T-cell (primary cell): ENCODE results near the gene CTDSPL. TPM values are rescaled to one million over a fixed set of nuclear protein-coding genes. Genes with fewer than 3 reads are reported as not detected.

Source experiments
- ATAC-seq, 4 experiments: fragments of 200-7000 bp in 3 of 4; fragments of 150-1000 bp in 1 of 4; cut with Tn5 transposase; replicated peaks in 1 of 4; 1 replicate in 3 of 4; 2 replicates in 1 of 4; pipeline ENCODE4 v1.10.0; 2021; ENCODE audit warnings: moderate library complexity in 3 of 4, mild to moderate bottlenecking in 2 of 4, moderate number of reproducible peaks in 1 of 4
- CTCF ChIA-PET, 2 donors: fragments of 300-600 bp; sonication (Branson Sonifier 250); formaldehyde crosslinking; loops; one replicate each; lab custom pipeline; 2022; ENCODE audit warnings: antibody characterized with exemption in 2 of 2; lab: Charles Lee
- POLR2A ChIA-PET, 2 donors: fragments of 300-600 bp; sonication (Branson Sonifier 250); formaldehyde crosslinking; loops; one replicate each; lab custom pipeline; 2022; ENCODE audit warnings: antibody characterized with exemption in 2 of 2; lab: Charles Lee
- DNase-seq, 35 experiments: peaks; one replicate each; pipeline versions ENCODE4 v3.0.0 to v3.0.0-alpha.2; 2013 to 2023
- H3K27ac ChIP-seq: one replicate; pipeline ENCODE4 v1.5.1; 2013; ENCODE audit warnings: low read length
- H3K27me3 ChIP-seq, 2 experiments: replicated peaks in 1 of 2; 1 replicate in 1 of 2; 2 replicates in 1 of 2; pipeline versions ENCODE4 v1.6.1 to v1.7.0; 2013; ENCODE audit warnings: low read length in 1 of 2, mixed read lengths in 1 of 2; ENCODE audit not compliant: control insufficient read depth in 2 of 2, insufficient read depth in 2 of 2; ENCODE audit errors: extremely low read depth in 1 of 2
- H3K36me3 ChIP-seq, 2 donors: 1 replicate in 1 of 2; 2 replicates in 1 of 2; pipeline versions ENCODE4 v1.6.1 to v1.7.0; 2013; ENCODE audit warnings: low read length in 1 of 2; ENCODE audit not compliant: control insufficient read depth in 2 of 2, insufficient read depth in 1 of 2; ENCODE audit errors: extremely low read depth in 1 of 2
- H3K4me1 ChIP-seq, 2 experiments: 1 replicate in 1 of 2; 2 replicates in 1 of 2; pipeline versions ENCODE4 v1.6.1 to v1.7.0; 2013; ENCODE audit warnings: low read length in 2 of 2, mixed read lengths in 1 of 2; ENCODE audit not compliant: insufficient read depth in 2 of 2, control insufficient read depth in 1 of 2; ENCODE audit errors: extremely low read depth in 1 of 2
- H3K4me3 ChIP-seq, 2 donors: 1 replicate in 1 of 2; 2 replicates in 1 of 2; pipeline versions ENCODE4 v1.5.1 to v1.7.0; 2013; ENCODE audit warnings: mild to moderate bottlenecking in 2 of 2, low read length in 1 of 2, moderate library complexity in 1 of 2; ENCODE audit not compliant: control insufficient read depth in 1 of 2; ENCODE audit errors: extremely low read depth in 1 of 2
- H3K9me3 ChIP-seq: 2 replicates; pipeline ENCODE4 v1.7.0; 2013
- H3K27ac Mint-ChIP-seq, 2 donors: one replicate each; pipeline ENCODE4 v1.8.0; 2020 to 2021; ENCODE audit warnings: mild to moderate bottlenecking in 2 of 2, mixed read lengths in 2 of 2
- H3K27me3 Mint-ChIP-seq, 2 donors: one replicate each; pipeline ENCODE4 v1.8.0; 2021 to 2022; ENCODE audit warnings: mixed read lengths in 2 of 2
- H3K36me3 Mint-ChIP-seq: one replicate; pipeline ENCODE4 v1.8.0; 2021; ENCODE audit warnings: mixed read lengths
- H3K4me1 Mint-ChIP-seq, 3 donors: one replicate each; pipeline ENCODE4 v1.8.0; 2020 to 2022; ENCODE audit warnings: mixed read lengths in 3 of 3, mild to moderate bottlenecking in 1 of 3
- H3K4me3 Mint-ChIP-seq, 3 donors: one replicate each; pipeline ENCODE4 v1.8.0; 2020 to 2022; ENCODE audit warnings: mild to moderate bottlenecking in 3 of 3, mixed read lengths in 3 of 3, moderate library complexity in 3 of 3
- H3K9me3 Mint-ChIP-seq, 3 donors: one replicate each; pipeline ENCODE4 v1.8.0; 2020 to 2022; ENCODE audit warnings: mixed read lengths in 3 of 3
- WGBS: methylation state at CpG from one replicate; pipeline ENCODE4 v1.1.5; 2013; ENCODE audit warnings: missing lambda C conversion rate; ENCODE audit not compliant: insufficient coverage; 5-methylcytosine and 5-hydroxymethylcytosine counted together
- total RNA-seq, 35 experiments: library from RNA in 6 of 35; stranded (reverse) in 6 of 35; fragments of 120-200 nt in 1 of 35; gene quantifications; one replicate each; pipeline versions ENCODE4 v1.2.1 to v1.2.4 and lab custom pipeline; 2013 to 2026

CTDSPL gene
- total RNA-seq, 5 donors from 2014 or later (not counting 1 experiment from before 2014, with no cell fraction given): 0.54 to 2.5 (median 2.0) TPM

GRCh38 chr3:37882711-37883110, 21.0 kb downstream of the CTDSPL start:
- Histone ChIP-seq H3K4me1 (no peaks in the 10 kb centered on the region), H3K9me3 (no peaks in the 10 kb centered on the region), H3K27ac (no peak overlapping the region), H3K4me3 (no peak overlapping the region), H3K27me3 (peaks cover 0 to 3% of the 10 kb centered on the region in 2 experiments), H3K36me3 (no peaks in the 10 kb centered on the region)
- no peaks in the 10 kb centered on the region for H3K36me3 Mint-ChIP-seq
- H3K4me3 Mint-ChIP-seq: no peak overlapping the region
- H3K27me3 Mint-ChIP-seq: no peaks in the 10 kb centered on the region
- no peak overlapping the region for H3K27ac Mint-ChIP-seq
- no peak for ATAC-seq
- 83% methylated on average over 1 of the region's 3 CpGs for WGBS
- ChIA-PET POLR2A (no interaction called here), CTCF (no interaction called here)
- H3K4me1 Mint-ChIP-seq: no peaks in the 10 kb centered on the region
- DNase-seq: no peak
- no peaks in the 10 kb centered on the region for H3K9me3 Mint-ChIP-seq

GRCh38 chr3:37885814-37886213, 24.1 kb downstream of the CTDSPL start:
- CTCF ChIA-PET: interaction anchor here in 1 of 2 donors (1.3 kb wide), 1 partner anchor 30 kb away, joined by 4 read pairs; no protein-coding TSS in a partner anchor
- Mint-ChIP-seq H3K9me3 (no peaks in the 10 kb centered on the region), H3K4me3 (no peak overlapping the region), H3K36me3 (no peaks in the 10 kb centered on the region), H3K4me1 (no peaks in the 10 kb centered on the region), H3K27ac (no peak overlapping the region), H3K27me3 (no peaks in the 10 kb centered on the region)
- POLR2A ChIA-PET: no interaction called here
- no peaks in the 10 kb centered on the region for H3K4me1 ChIP-seq
- H3K9me3 ChIP-seq: no peaks in the 10 kb centered on the region
- H3K27me3 ChIP-seq: peaks cover 0 to 3% of the 10 kb centered on the region in 2 experiments
- H3K4me3 ChIP-seq: no peak overlapping the region
- ATAC-seq: no peak
- 81% methylated on average over 2 of the region's 2 CpGs for WGBS
- DNase-seq: no peak
- H3K27ac ChIP-seq: no peak overlapping the region
- no peaks in the 10 kb centered on the region for H3K36me3 ChIP-seq

GRCh38 chr3:37886395-37886794, 24.7 kb downstream of the CTDSPL start:
- H3K9me3 Mint-ChIP-seq: no peaks in the 10 kb centered on the region
- WGBS: no CpG with 5 or more reads among the region's 1 CpG

GRCh38 chr3:37887062-37887461, 25.4 kb downstream of the CTDSPL start:
- no peaks in the 10 kb centered on the region for H3K9me3 Mint-ChIP-seq
- DNase-seq (no peak), ATAC-seq (no peak)
- Histone ChIP-seq H3K4me3 (no peak overlapping the region), H3K27ac (no peak overlapping the region), H3K4me1 (no peaks in the 10 kb centered on the region), H3K9me3 (no peaks in the 10 kb centered on the region), H3K36me3 (no peaks in the 10 kb centered on the region), H3K27me3 (peaks cover 0 to 3% of the 10 kb centered on the region in 2 experiments)
- ChIA-PET CTCF (interaction anchor here (0.5 to 1.3 kb wide), 2 partner anchors 10 to 32 kb away, joined by 3 to 4 read pairs; no protein-coding TSS in a partner anchor), POLR2A (no interaction called here)
- no peak overlapping the region for H3K4me3 Mint-ChIP-seq
- H3K27me3 Mint-ChIP-seq: no peaks in the 10 kb centered on the region
- no peaks in the 10 kb centered on the region for H3K4me1 Mint-ChIP-seq
- no peak overlapping the region for H3K27ac Mint-ChIP-seq
- 73% methylated on average over 3 of the region's 3 CpGs for WGBS
- H3K36me3 Mint-ChIP-seq: no peaks in the 10 kb centered on the region

More at GRCh38 chr3:37886395-37886794, 24.7 kb downstream of the CTDSPL start:
- CTCF ChIA-PET: interaction anchor here in 1 of 2 donors (1.3 kb wide), 1 partner anchor 31 kb away, joined by 4 read pairs; no protein-coding TSS in a partner anchor
- no peak for ATAC-seq
- no peaks in the 10 kb centered on the region for H3K4me1 Mint-ChIP-seq
- no peaks in the 10 kb centered on the region for H3K36me3 ChIP-seq
- H3K27me3 ChIP-seq: peaks cover 0 to 3% of the 10 kb centered on the region in 2 experiments
- H3K36me3 Mint-ChIP-seq: no peaks in the 10 kb centered on the region
- no peaks in the 10 kb centered on the region for H3K27me3 Mint-ChIP-seq
- no peak overlapping the region for H3K27ac Mint-ChIP-seq
- no peak overlapping the region for H3K27ac ChIP-seq
- H3K4me3 Mint-ChIP-seq: no peak overlapping the region
- no peaks in the 10 kb centered on the region for H3K4me1 ChIP-seq
- POLR2A ChIA-PET: no interaction called here
- H3K4me3 ChIP-seq: no peak overlapping the region
- no peaks in the 10 kb centered on the region for H3K9me3 ChIP-seq
- no peak for DNase-seq

- Mint-ChIP-seq H3K4me3 (no peak overlapping the region), H3K9me3 (no peaks in the 10 kb centered on the region), H3K27ac (no peak overlapping the region), H3K27me3 (no peaks in the 10 kb centered on the region), H3K36me3 (no peaks in the 10 kb centered on the region), H3K4me1 (no peaks in the 10 kb centered on the region)
- DNase-seq (no peak), ATAC-seq (no peak)
- ChIA-PET POLR2A (no interaction called here), CTCF (interaction anchor here in 1 of 2 donors (1.2 kb wide), 1 partner anchor 23 kb away, joined by 4 read pairs; no protein-coding TSS in a partner anchor)
- Histone ChIP-seq H3K4me1 (no peaks in the 10 kb centered on the region), H3K27me3 (peaks cover 0 to 3% of the 10 kb centered on the region in 2 experiments), H3K9me3 (no peaks in the 10 kb centered on the region), H3K27ac (no peak overlapping the region), H3K36me3 (no peaks in the 10 kb centered on the region), H3K4me3 (no peak overlapping the region)
- 83% methylated on average over 2 of the region's 4 CpGs for WGBS
Observed at GRCh38 chr3:37887824-37888223, 26.1 kb downstream of the CTDSPL start.

GRCh38 chr3:37888421-37888820, 26.7 kb downstream of the CTDSPL start:
- Mint-ChIP-seq H3K36me3 (no peaks in the 10 kb centered on the region), H3K4me1 (no peaks in the 10 kb centered on the region), H3K9me3 (no peaks in the 10 kb centered on the region), H3K27ac (no peak overlapping the region), H3K27me3 (no peaks in the 10 kb centered on the region), H3K4me3 (no peak overlapping the region)
- no peak for DNase-seq
- Histone ChIP-seq H3K9me3 (no peaks in the 10 kb centered on the region), H3K27ac (no peak overlapping the region), H3K4me1 (no peaks in the 10 kb centered on the region), H3K4me3 (no peak overlapping the region), H3K36me3 (no peaks in the 10 kb centered on the region), H3K27me3 (peaks cover 0 to 3% of the 10 kb centered on the region in 2 experiments)
- WGBS: 80% methylated on average over 1 of the region's 3 CpGs
- ChIA-PET POLR2A (interaction anchor here in 1 of 2 donors (0.7 kb wide), 1 partner anchor 50 kb away, joined by 4 read pairs; no protein-coding TSS in a partner anchor), CTCF (interaction anchor here in 1 of 2 donors (1.2 kb wide), 1 partner anchor 23 kb away, joined by 4 read pairs; no protein-coding TSS in a partner anchor)
- ATAC-seq: no peak
